Nephron progenitor cell (in vitro differentiated cells): ENCODE results near the gene USP10.

ENCODE experiments used
- DNase-seq: peaks from one replicate; pipeline ENCODE4 v3.0.0; 2021
- H3K27ac Mint-ChIP-seq: 2 replicates; pipeline ENCODE4 v1.8.0; 2021; ENCODE audit warnings: mild to moderate bottlenecking, moderate library complexity, mixed read lengths
- H3K27me3 Mint-ChIP-seq: 2 replicates; pipeline ENCODE4 v1.8.0; 2021; ENCODE audit warnings: mild to moderate bottlenecking, low read depth, mixed read lengths; ENCODE audit not compliant: poor library complexity
- H3K36me3 Mint-ChIP-seq: 2 replicates; pipeline ENCODE4 v1.8.0; 2021; ENCODE audit warnings: low read depth, mixed read lengths
- H3K4me1 Mint-ChIP-seq: 2 replicates; pipeline ENCODE4 v1.8.0; 2021; ENCODE audit warnings: mixed read lengths
- H3K4me3 Mint-ChIP-seq: 2 replicates; pipeline ENCODE4 v1.8.0; 2021; ENCODE audit warnings: mild to moderate bottlenecking, moderate library complexity, mixed read lengths
- H3K9me3 Mint-ChIP-seq: 2 replicates; pipeline ENCODE4 v1.8.0; 2021; ENCODE audit warnings: mild to moderate bottlenecking, moderate library complexity, mixed read lengths
- TF ChIP-seq, protein P1 (sequence below): fragments of 200-600 bp; sonication (generic); IDR thresholded peaks from 2 replicates; pipeline ENCODE4 v1.5.0; 2021; ENCODE audit warnings: antibody characterized with exemption

USP10 gene

DNA sequence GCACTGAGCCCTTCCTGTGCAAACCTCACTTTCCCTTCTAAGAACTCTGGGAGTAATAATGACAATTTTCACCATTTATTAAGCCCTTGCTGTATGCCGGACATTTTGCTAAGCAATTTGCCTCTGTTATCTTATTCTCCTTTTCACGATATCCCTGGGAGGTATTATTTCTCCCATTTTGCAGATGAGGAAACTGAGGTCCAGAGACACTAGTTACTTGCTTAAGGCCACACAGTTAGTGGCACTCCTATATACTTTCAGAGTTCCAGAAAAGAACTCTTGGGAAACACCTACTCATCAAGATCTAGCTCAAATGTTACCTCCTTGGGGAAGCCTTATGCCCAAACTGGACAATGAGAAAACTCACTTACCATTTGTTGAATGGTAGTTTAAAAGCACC lies 4.8 kb upstream of the USP10 start:
- Mint-ChIP-seq H3K9me3 (peaks cover 27% of the 10 kb centered on the region), H3K27me3 (peaks cover 8% of the 10 kb centered on the region), H3K4me1 (peaks cover 14% of the 10 kb centered on the region), H3K27ac (no peak overlapping the region), H3K4me3 (no peak overlapping the region), H3K36me3 (peaks cover 12% of the 10 kb centered on the region)
- DNase-seq: no peak
- TF ChIP-seq, protein P1, sequence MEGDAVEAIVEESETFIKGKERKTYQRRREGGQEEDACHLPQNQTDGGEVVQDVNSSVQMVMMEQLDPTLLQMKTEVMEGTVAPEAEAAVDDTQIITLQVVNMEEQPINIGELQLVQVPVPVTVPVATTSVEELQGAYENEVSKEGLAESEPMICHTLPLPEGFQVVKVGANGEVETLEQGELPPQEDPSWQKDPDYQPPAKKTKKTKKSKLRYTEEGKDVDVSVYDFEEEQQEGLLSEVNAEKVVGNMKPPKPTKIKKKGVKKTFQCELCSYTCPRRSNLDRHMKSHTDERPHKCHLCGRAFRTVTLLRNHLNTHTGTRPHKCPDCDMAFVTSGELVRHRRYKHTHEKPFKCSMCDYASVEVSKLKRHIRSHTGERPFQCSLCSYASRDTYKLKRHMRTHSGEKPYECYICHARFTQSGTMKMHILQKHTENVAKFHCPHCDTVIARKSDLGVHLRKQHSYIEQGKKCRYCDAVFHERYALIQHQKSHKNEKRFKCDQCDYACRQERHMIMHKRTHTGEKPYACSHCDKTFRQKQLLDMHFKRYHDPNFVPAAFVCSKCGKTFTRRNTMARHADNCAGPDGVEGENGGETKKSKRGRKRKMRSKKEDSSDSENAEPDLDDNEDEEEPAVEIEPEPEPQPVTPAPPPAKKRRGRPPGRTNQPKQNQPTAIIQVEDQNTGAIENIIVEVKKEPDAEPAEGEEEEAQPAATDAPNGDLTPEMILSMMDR: no peak

DNA sequence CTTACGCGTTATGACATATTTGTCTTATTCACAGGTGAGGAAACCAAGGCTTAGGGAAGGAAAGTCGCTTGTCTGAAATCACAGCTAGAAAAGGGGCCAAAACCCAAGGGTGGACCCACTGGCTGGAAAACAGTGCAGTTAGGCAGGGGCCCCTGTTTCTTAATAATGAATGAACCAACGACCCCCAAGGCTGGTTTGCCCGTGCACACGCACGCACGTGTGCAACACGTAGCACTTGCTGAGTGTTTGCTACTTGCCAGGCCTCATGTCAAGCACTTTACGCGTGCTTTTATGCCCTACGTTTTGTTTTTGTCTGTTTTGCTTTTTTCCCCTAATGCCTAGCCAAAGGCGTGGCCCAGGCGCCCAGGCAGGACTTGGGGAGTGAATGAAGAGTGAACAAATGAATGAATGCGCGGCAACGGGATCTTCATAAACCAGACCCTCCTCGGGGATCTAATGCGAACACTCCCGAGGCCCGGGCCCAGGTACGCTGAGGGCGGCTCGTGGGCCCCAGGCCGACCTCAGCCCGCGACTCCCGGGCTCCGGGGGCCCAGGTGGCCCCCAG lies 571 bp upstream of the USP10 start:
- Mint-ChIP-seq H3K27ac (no peak overlapping the region), H3K4me3 (peak overlapping the region; percentile 83), H3K9me3 (peaks cover 12% of the 10 kb centered on the region), H3K27me3 (no peaks in the 10 kb centered on the region), H3K4me1 (peaks cover 38% of the 10 kb centered on the region), H3K36me3 (peaks cover 17% of the 10 kb centered on the region)
- TF ChIP-seq, protein P1: no peak
- no peak for DNase-seq

DNA sequence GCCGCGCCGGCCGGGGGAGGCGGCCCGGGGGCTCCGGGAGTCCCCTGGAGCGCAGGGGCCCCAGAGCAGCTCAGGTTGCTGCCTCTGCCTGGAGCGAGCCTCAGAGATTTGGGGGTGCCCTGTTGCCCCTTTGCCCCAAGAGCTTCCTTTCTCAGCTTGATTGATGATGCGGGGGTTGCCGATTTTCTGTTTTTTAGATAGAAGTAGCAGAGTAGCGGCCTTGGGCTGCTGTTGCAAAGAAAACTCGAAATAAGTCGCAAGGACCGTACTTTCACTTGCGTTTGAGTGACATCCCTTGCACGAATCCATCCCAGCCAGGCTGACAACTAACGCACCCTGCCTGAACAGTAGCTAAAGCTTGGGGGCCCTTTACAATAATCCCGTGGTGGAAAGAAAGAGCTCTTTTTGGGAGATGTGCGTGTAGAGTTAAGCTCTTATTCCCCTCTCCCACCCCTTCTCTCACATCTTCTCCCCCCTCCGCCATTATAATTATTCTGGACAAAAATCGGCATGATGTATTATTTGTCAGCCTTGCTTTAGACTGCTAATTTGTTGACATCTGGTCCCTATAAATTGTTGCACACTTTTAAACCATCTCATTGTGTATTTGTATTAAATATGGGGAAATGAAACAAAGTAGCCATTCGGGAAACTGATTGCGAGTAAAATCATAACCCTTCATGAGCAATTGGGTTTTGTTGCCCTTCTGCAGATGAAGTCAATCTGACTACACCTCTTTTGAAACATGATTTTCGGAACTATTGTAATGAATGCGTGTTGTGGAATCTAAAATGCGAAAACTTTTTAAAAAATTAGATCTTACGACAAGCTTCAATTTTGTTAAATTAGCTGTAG lies 873 bp downstream of the USP10 start:
- peaks cover 31% of the 10 kb centered on the region for H3K36me3 Mint-ChIP-seq
- H3K9me3 Mint-ChIP-seq: peaks cover 11% of the 10 kb centered on the region
- TF ChIP-seq, protein P1: no peak
- H3K27me3 Mint-ChIP-seq: no peaks in the 10 kb centered on the region
- H3K4me1 Mint-ChIP-seq: peaks cover 50% of the 10 kb centered on the region
- H3K27ac Mint-ChIP-seq: peak overlapping the region; percentile 97
- peak overlapping the region; percentile 98 for H3K4me3 Mint-ChIP-seq
- DNase-seq: no peak

DNA sequence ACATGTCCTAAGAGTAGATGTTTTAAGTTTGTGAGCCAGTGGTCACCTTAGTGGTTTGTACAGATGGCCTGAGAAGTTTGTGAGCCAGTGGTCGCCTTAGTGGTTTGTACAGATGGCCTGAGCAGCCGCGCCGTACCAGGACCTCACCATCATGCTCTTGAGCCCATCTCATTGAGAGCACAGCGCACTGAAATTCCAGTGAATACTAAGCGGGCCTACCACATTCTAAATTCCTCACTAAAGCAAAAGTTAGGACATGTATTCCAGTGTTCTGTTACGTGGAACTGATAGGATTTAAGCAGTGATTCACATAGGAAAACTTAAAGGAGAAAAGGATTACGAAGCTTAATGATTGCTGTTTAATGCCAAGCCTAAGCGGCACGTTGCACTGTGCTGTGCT lies 3.9 kb downstream of the USP10 start:
- H3K4me1 Mint-ChIP-seq: peaks cover 65% of the 10 kb centered on the region
- H3K4me3 Mint-ChIP-seq: no peak overlapping the region
- no peak overlapping the region for H3K27ac Mint-ChIP-seq
- DNase-seq: no peak
- no peaks in the 10 kb centered on the region for H3K9me3 Mint-ChIP-seq
- TF ChIP-seq, protein P1: no peak
- peaks cover 33% of the 10 kb centered on the region for H3K36me3 Mint-ChIP-seq
- no peaks in the 10 kb centered on the region for H3K27me3 Mint-ChIP-seq

DNA sequence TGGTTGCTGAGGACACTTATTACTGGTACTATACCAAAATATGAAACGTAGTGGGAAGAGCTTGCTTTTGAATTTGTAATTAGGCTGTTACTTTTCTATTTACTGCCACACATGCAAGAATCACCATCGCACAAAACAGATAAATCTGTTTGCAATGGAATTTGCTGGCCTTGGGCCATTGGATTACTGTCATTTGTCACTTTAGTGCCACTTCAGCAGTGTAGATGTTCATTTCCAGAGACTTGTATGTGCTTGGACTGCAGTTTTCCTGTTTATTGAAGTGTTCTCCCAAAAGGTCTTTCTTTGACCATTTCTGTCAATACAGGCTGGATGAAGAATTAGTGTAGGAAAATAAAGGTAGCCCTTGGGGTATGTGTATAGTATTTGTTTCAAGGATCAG lies 4.5 kb downstream of the USP10 start:
- Mint-ChIP-seq H3K36me3 (peaks cover 37% of the 10 kb centered on the region), H3K4me3 (no peak overlapping the region), H3K27ac (no peak overlapping the region), H3K9me3 (no peaks in the 10 kb centered on the region), H3K27me3 (no peaks in the 10 kb centered on the region), H3K4me1 (peaks cover 66% of the 10 kb centered on the region)
- DNase-seq: no peak
- TF ChIP-seq, protein P1: no peak
